ENCODE data around the gene UBTD1. TPM values are rescaled to one million over a fixed set of nuclear protein-coding genes. Genes with fewer than 3 reads are reported as not detected.

UBTD1 gene
- total RNA-seq, 4 donors from 2014 or later: 3.9 to 23.4 (median 12.4) TPM

- no peak for TF ChIP-seq CTCF (IDR thresholded peaks at IDR 0.05; ENCODE audit: low read depth)
These were observed 43.7 kb downstream of the UBTD1 start for GRCh38 chr10:97542169-97543024.

GRCh38 chr10:97543025-97543546, 44.4 kb downstream of the UBTD1 start:
- no peak for TF ChIP-seq CTCF (IDR thresholded peaks at IDR 0.05; ENCODE audit: low read depth)

GRCh38 chr10:97546456-97547270, 47.9 kb downstream of the UBTD1 start:
- TF ChIP-seq CTCF (IDR thresholded peaks at IDR 0.05; ENCODE audit: low read depth): no peak

GRCh38 chr10:97547271-97547600, 48.5 kb downstream of the UBTD1 start:
- TF ChIP-seq CTCF (IDR thresholded peaks at IDR 0.05; ENCODE audit: low read depth): no peak

- no peak for TF ChIP-seq CTCF (IDR thresholded peaks at IDR 0.05; ENCODE audit: low read depth)
These were observed 49.2 kb downstream of the UBTD1 start for GRCh38 chr10:97547962-97548361.

- TF ChIP-seq CTCF (IDR thresholded peaks at IDR 0.05; ENCODE audit: low read depth): no peak
These were observed 50.2 kb downstream of the UBTD1 start for GRCh38 chr10:97548828-97549455.

Measured in subcutaneous adipose tissue (tissue), 4 donors.